Fibroblast of villous mesenchyme (primary cell): ENCODE data around the gene FKBP1A. TPM values are rescaled to one million over a fixed set of nuclear protein-coding genes. Genes with fewer than 3 reads are reported as not detected.
A peak's percentile ranks its signal among the peaks of the same experiment; 100 is the strongest.
"Not testable (repeated sequence)": the region's sequence is repeated elsewhere in the genome, so short reads cannot be mapped to it uniquely, and the experiment has no call there.

Experiments used
- DNase-seq: peaks from one replicate; pipeline ENCODE4 v3.0.0-alpha.2; 2010; ENCODE audit warnings: low read depth
- H3K4me3 ChIP-seq: 2 replicates; pipeline ENCODE4 v1.5.1; 2011; ENCODE audit warnings: low read depth, mild to moderate bottlenecking, low read length
- CTCF ChIP-seq: IDR thresholded peaks from 2 replicates; pipeline ENCODE4 v1.5.1; 2012; ENCODE audit warnings: low read depth, mild to moderate bottlenecking, low read length; ENCODE audit not compliant: insufficient read depth
- total RNA-seq: library from RNA; depleted of rRNA; stranded (reverse); fragments of >200 nt; gene quantifications from 2 replicates; pipeline ENCODE4 v1.2.3, GENCODE V29; 2012

The FKBP1A gene
- total RNA-seq, 1 donor = 172 TPM

GRCh38 chr20:1403624-1404023, 10.8 kb upstream of the FKBP1A start:
- no peak overlapping the region for H3K4me3 ChIP-seq
- no peak for DNase-seq
- TF ChIP-seq CTCF = no peak

- TF ChIP-seq CTCF = no peak
- peak; percentile 67 for DNase-seq
- no peak overlapping the region for H3K4me3 ChIP-seq
Observed at GRCh38 chr20:1402149-1402548, 9.3 kb upstream of the FKBP1A start.

- TF ChIP-seq CTCF = no peak
- DNase-seq = no peak
- H3K4me3 ChIP-seq = no peak overlapping the region
Observed at GRCh38 chr20:1401451-1401907, 8.6 kb upstream of the FKBP1A start.

- peak; percentile 85 for DNase-seq
- not testable (repeated sequence) for H3K4me3 ChIP-seq
Observed at GRCh38 chr20:1399678-1400366, 7.0 kb upstream of the FKBP1A start.

- not testable (repeated sequence) for DNase-seq, H3K4me3 ChIP-seq
Observed at GRCh38 chr20:1398185-1398584, 5.3 kb upstream of the FKBP1A start.

- DNase-seq = no peak
- no peak overlapping the region for H3K4me3 ChIP-seq
- peak; percentile 31 for TF ChIP-seq CTCF
Observed at GRCh38 chr20:1397710-1398109, 4.9 kb upstream of the FKBP1A start.

- no peak overlapping the region for H3K4me3 ChIP-seq
- TF ChIP-seq CTCF = no peak
- no peak for DNase-seq
Observed at GRCh38 chr20:1396702-1397101, 3.8 kb upstream of the FKBP1A start.

- TF ChIP-seq CTCF = no peak
- no peak overlapping the region for H3K4me3 ChIP-seq
- DNase-seq = no peak
Observed at GRCh38 chr20:1396264-1396663, 3.4 kb upstream of the FKBP1A start.
